A549 (cell line): ENCODE data around the gene ALKBH6.

ENCODE experiments used
- CEBPB ChIP-seq, 2 experiments: fragments of >200 bp in 1 of 2; sonication (Bioruptor Twin) in 1 of 2; formaldehyde crosslinking in 1 of 2; IDR thresholded peaks; 2 replicates each; pipeline ENCODE4 v1.6.1; 2012 to 2016
- CTCF ChIP-seq: fragments of >200 bp; sonication (Bioruptor Twin); formaldehyde crosslinking; IDR thresholded peaks from 3 replicates; pipeline ENCODE4 v1.5.1; 2016
- EHF ChIP-seq: fragments of 250-450 bp; sonication (Bioruptor Pico); IDR thresholded peaks from 2 replicates; pipeline ENCODE4 v1.5.0; 2020; ENCODE audit warnings: mild to moderate bottlenecking
- HDAC2 ChIP-seq: fragments of 200-600 bp; sonication (generic); IDR thresholded peaks from 2 replicates; pipeline ENCODE4 v1.6.1; 2016
- JUN ChIP-seq, 2 experiments: fragments of >200 bp; sonication (Bioruptor Twin); formaldehyde crosslinking; IDR thresholded peaks; 2 replicates in 1 of 2; 3 replicates in 1 of 2; pipeline ENCODE4 v1.6.1; 2016 to 2017
- MAX ChIP-seq: IDR thresholded peaks from 2 replicates; pipeline ENCODE4 v1.6.1; 2012
- NFE2L2 ChIP-seq: fragments of 150-350 bp; conservative IDR thresholded peaks from 2 replicates; pipeline ENCODE4 v1.6.1; 2014; ENCODE audit warnings: low read length
- NR3C1 ChIP-seq: fragments of >200 bp; sonication (Bioruptor Twin); formaldehyde crosslinking; IDR thresholded peaks from 3 replicates; pipeline ENCODE4 v1.6.1; 2017
- PBX3 ChIP-seq: IDR thresholded peaks from 2 replicates; pipeline ENCODE4 v1.6.1; 2012
- PHF8 ChIP-seq: fragments of 200-600 bp; sonication (generic); IDR thresholded peaks from 2 replicates; pipeline ENCODE4 v1.6.1; 2016; ENCODE audit warnings: low read depth, mild to moderate bottlenecking, antibody characterized with exemption, moderate library complexity, borderline replicate concordance
- POLR2A ChIP-seq: IDR thresholded peaks from 2 replicates; pipeline ENCODE4 v1.6.1; 2012; ENCODE audit warnings: mild to moderate bottlenecking, low read length
- RNF2 ChIP-seq: fragments of 200-600 bp; sonication (generic); IDR thresholded peaks from 2 replicates; pipeline ENCODE4 v1.6.1; 2016; ENCODE audit warnings: low read depth, mild to moderate bottlenecking, antibody characterized with exemption, moderate library complexity, borderline replicate concordance
- SMC3 ChIP-seq: fragments of >200 bp; sonication (Bioruptor Twin); formaldehyde crosslinking; IDR thresholded peaks from 3 replicates; pipeline ENCODE4 v1.6.1; 2018; ENCODE audit warnings: inconsistent platforms
- USF2 ChIP-seq: fragments of 450-650 bp; IDR thresholded peaks from 2 replicates; pipeline ENCODE4 v1.6.1; 2014; ENCODE audit warnings: antibody characterized with exemption

- TF ChIP-seq PHF8 (no peak), CTCF (no peak), PBX3 (no peak), NR3C1 (no peak), POLR2A (no peak), JUN (IDR thresholded peaks at IDR 0.05) (no peak), NFE2L2 (no peak), EHF (no peak), CEBPB (IDR thresholded peaks at IDR 0.05) (no peak), SMC3 (no peak), MAX (no peak), USF2 (no peak), HDAC2 (no peak), RNF2 (no peak)
Measured at GRCh38 chr19:36058481-36059179, 44.6 kb upstream of the ALKBH6 start.
